H7 (cell line): Measurements from ENCODE around the gene ATRN. TPM values are rescaled to one million over a fixed set of nuclear protein-coding genes. Genes with fewer than 3 reads are reported as not detected.

Source experiments
- DNase-seq: peaks from one replicate; pipeline ENCODE4 v3.0.0; 2012
- H3K27me3 ChIP-seq: 2 replicates; pipeline ENCODE4 v1.6.0; 2011; ENCODE audit warnings: mild to moderate bottlenecking, low read length; ENCODE audit not compliant: control insufficient read depth, insufficient read depth
- H3K36me3 ChIP-seq: replicated peaks from 2 replicates; pipeline ENCODE4 v1.5.1; 2011; ENCODE audit warnings: low read length; ENCODE audit not compliant: control insufficient read depth, insufficient read depth
- H3K4me3 ChIP-seq: 2 replicates; pipeline ENCODE4 v1.5.1; 2011; ENCODE audit warnings: low read depth, mild to moderate bottlenecking, control low read depth, low read length, moderate library complexity; ENCODE audit not compliant: insufficient read depth
- total RNA-seq: library from RNA; depleted of rRNA; stranded (reverse); fragments of >200 nt; shearing (Covaris generic); gene quantifications from 2 replicates; pipeline ENCODE4 v1.2.3, GENCODE V29; 2014

The ATRN gene
- total RNA-seq, 1 experiment from 2014 or later = 11.5 TPM

- no peaks in the 10 kb centered on the region for H3K36me3 ChIP-seq
- DNase-seq = no peak
- H3K27me3 ChIP-seq = peaks cover 11% of the 10 kb centered on the region
- H3K4me3 ChIP-seq = no peak overlapping the region
Observed at GRCh38 chr20:3678856-3679720, 208.3 kb downstream of the ATRN start.

- peaks cover 12% of the 10 kb centered on the region for H3K27me3 ChIP-seq
- H3K36me3 ChIP-seq = no peaks in the 10 kb centered on the region
- H3K4me3 ChIP-seq = no peak overlapping the region
- peak; percentile 73 for DNase-seq
Observed at GRCh38 chr20:3679749-3680700, 209.2 kb downstream of the ATRN start.

- Histone ChIP-seq H3K36me3 (no peaks in the 10 kb centered on the region), H3K4me3 (no peak overlapping the region), H3K27me3 (peaks cover 13% of the 10 kb centered on the region)
- peak; percentile 74 for DNase-seq
Observed at GRCh38 chr20:3680701-3681351, 210.0 kb downstream of the ATRN start.

- Histone ChIP-seq H3K27me3 (peaks cover 13% of the 10 kb centered on the region), H3K36me3 (no peaks in the 10 kb centered on the region), H3K4me3 (peak overlapping the region; percentile 59)
- DNase-seq = no peak
Observed at GRCh38 chr20:3681352-3681930, 210.6 kb downstream of the ATRN start.

GRCh38 chr20:3681931-3682781 lies 211.3 kb downstream of the ATRN start, which contains the start of gene ADAM33:
ADAM33 (minus strand) TSS chr20:3682010; CDS start chr20:3682004, 6 bp downstream.
- Histone ChIP-seq H3K4me3 (peak within 1 kb of the TSS; percentile 59), H3K27me3 (peaks cover 13% of the 10 kb centered on the region), H3K36me3 (no peaks in the 10 kb centered on the region)
- peak; percentile 92 for DNase-seq

- peaks cover 13% of the 10 kb centered on the region for H3K27me3 ChIP-seq
- no peaks in the 10 kb centered on the region for H3K36me3 ChIP-seq
- H3K4me3 ChIP-seq = no peak overlapping the region
- no peak for DNase-seq
Observed at GRCh38 chr20:3685341-3685740, 214.5 kb downstream of the ATRN start.

GRCh38 chr20:3686421-3686820 lies 215.6 kb downstream of the ATRN start:
- H3K4me3 ChIP-seq = no peak overlapping the region
- no peak for DNase-seq

GRCh38 chr20:3686867-3687321 lies 216.1 kb downstream of the ATRN start:
- Histone ChIP-seq H3K36me3 (no peaks in the 10 kb centered on the region), H3K4me3 (no peak overlapping the region), H3K27me3 (peaks cover 7% of the 10 kb centered on the region)
- DNase-seq = no peak

More at GRCh38 chr20:3686421-3686820, 215.6 kb downstream of the ATRN start:
- Histone ChIP-seq H3K36me3 (no peaks in the 10 kb centered on the region), H3K27me3 (peaks cover 12% of the 10 kb centered on the region)

GRCh38 chr20:3687655-3688054 lies 216.8 kb downstream of the ATRN start:
- H3K4me3 ChIP-seq = no peak overlapping the region
- H3K27me3 ChIP-seq = peaks cover 1% of the 10 kb centered on the region; the same call in 1 of the 2 replicates
- no peaks in the 10 kb centered on the region for H3K36me3 ChIP-seq
- peak; percentile 80 for DNase-seq

GRCh38 chr20:3689978-3690377 lies 219.2 kb downstream of the ATRN start:
- Histone ChIP-seq H3K27me3 (peaks cover 1% of the 10 kb centered on the region; the same call in 1 of the 2 replicates), H3K36me3 (no peaks in the 10 kb centered on the region), H3K4me3 (no peak overlapping the region)
- DNase-seq = no peak

GRCh38 chr20:3690413-3690812 lies 219.6 kb downstream of the ATRN start:
- no peak for DNase-seq
- Histone ChIP-seq H3K27me3 (no peaks in the 10 kb centered on the region; the same call in 1 of the 2 replicates), H3K36me3 (no peaks in the 10 kb centered on the region), H3K4me3 (no peak overlapping the region)

- Histone ChIP-seq H3K36me3 (no peaks in the 10 kb centered on the region), H3K27me3 (no peaks in the 10 kb centered on the region), H3K4me3 (no peak overlapping the region)
- no peak for DNase-seq
Observed at GRCh38 chr20:3691306-3691705, 220.5 kb downstream of the ATRN start.

- no peak for DNase-seq
- Histone ChIP-seq H3K36me3 (no peaks in the 10 kb centered on the region), H3K4me3 (no peak overlapping the region), H3K27me3 (no peaks in the 10 kb centered on the region)
Observed at GRCh38 chr20:3691897-3692296, 221.1 kb downstream of the ATRN start.
